Measurements from ENCODE around the gene ARL9. TPM values are rescaled to one million over a fixed set of nuclear protein-coding genes. Genes with fewer than 3 reads are reported as not detected.

Gene ARL9, protein sequence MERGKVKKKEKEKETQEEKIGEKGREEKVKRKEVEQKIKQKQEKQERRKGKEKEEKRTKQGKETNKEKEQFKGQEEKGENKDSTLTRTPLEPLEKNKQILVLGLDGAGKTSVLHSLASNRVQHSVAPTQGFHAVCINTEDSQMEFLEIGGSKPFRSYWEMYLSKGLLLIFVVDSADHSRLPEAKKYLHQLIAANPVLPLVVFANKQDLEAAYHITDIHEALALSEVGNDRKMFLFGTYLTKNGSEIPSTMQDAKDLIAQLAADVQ
- polyA plus RNA-seq (2013, experiment 1 of 2; ENCODE audit: insufficient read length): 0.81 TPM
- polyA plus RNA-seq (2013, experiment 2 of 2; ENCODE audit: insufficient read length): 1.1 TPM

DNA sequence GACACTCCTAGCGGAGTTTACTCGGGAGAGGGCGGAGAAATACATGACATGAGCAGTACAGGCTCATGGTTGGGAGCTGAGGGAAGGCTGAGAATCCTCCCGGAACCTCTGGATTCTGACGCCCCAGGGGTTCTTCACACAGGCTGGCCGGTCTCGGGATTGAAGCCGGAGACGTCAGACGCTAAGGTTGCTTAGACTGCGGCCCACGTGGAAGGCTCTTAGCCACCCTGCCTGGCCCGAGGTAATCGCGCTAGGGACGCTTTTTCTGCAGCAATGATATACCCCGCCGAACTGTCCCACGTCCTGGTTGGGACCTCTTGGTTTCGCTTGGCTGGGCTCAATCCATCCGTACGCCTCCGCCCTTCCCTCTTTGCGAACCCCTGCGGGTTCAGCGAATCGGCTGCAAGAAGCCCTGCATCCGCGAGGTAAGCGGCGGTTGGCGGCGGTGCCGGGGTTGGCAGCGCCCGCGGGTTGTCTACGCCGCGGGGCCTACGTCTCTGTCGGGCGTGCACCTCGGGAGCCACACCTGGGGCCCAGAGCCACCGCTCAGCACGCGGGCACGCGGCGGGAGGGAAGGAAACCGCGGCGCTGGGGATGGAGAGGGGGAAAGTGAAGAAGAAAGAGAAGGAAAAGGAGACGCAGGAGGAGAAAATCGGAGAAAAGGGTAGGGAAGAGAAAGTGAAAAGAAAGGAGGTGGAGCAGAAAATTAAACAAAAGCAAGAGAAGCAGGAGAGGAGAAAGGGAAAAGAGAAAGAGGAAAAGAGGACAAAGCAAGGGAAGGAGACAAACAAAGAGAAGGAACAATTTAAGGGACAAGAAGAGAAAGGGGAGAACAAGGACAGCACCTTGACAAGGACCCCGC is at the start of gene ARL9:
TSS of gene ARL9 (plus strand) at position 523 of the 862 bp plus-strand sequence. CDS start at position 595, 72 bp downstream.
- peak; percentile 49 for DNase-seq

DNA sequence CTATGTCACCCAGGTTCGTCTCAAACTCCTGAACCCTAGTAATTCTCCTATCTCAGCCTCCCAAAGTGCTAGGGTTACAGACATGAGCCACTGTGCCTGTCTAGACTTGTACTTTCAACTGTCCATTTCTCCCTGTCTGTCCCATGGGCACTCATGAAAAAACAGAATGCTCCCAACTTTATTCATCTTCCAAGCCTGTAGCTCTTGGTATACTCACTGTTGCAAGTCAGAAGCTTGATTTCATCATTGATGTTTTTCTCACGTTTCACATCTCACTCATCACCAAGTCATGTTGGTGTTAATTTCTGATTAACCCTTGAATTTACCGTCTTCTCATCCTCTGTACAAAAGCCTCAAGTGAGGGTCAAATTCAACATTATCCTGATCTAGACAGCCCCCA is 45.5 kb upstream of the ARL9 start:
- peak; percentile 35 for DNase-seq

DNA sequence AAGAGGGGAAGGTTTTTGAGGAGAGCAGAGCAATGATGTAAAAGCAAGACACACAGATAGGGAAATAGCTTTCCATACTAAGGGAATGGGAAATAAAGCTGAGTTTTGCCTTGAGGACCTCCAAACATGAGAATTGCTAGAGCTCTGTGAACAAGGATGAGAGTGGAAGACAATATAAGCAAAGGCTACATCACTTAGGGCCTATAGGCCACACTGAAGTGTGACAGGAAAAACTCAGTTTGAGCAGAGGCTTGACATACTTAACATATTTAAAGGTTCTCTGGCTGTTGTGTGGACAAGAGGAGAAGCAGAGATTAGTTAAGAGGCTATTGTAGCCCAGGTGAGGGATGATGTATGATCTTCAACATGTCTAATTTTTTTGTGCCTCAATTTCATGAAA is 43.4 kb upstream of the ARL9 start:
- DNase-seq: no peak

DNA sequence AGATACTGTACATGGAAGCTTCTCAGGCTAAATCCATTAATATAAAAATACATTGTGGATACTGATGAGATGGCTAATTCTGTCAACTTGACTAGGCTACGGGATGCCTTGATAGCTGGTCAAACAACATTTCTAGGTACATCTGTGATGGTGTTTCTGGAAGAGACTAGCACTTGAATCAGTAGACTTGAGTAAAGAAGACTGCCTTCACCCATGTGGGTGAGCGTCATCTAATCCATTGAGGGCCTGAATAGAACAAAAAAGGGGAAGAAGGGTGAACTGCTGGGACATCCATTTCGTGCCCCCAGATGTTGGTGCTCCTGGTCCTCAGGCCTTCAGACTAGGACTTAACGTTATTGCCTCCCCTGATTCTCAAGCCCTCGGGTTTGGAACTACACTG is 41.9 kb upstream of the ARL9 start:
- no peak for DNase-seq

DNA sequence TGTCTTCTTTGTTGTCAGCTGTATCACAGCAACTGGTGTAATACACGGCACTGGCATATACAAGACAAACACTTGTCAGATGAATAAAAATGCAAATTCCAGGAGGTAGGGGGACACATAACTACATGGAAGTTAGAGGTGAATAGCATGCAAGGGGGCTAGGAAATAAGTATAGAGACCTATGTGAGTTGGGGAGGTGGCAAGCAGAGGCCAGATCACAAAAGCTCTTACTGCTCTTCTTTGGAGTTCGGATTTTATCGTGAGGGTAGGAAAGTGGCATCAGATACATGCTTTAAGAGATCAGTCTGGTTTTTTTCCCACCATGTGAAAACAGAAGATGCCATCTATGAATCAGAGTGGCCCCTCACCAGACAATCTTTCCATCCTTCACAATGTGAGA is 41.0 kb upstream of the ARL9 start:
- DNase-seq: no peak

DNA sequence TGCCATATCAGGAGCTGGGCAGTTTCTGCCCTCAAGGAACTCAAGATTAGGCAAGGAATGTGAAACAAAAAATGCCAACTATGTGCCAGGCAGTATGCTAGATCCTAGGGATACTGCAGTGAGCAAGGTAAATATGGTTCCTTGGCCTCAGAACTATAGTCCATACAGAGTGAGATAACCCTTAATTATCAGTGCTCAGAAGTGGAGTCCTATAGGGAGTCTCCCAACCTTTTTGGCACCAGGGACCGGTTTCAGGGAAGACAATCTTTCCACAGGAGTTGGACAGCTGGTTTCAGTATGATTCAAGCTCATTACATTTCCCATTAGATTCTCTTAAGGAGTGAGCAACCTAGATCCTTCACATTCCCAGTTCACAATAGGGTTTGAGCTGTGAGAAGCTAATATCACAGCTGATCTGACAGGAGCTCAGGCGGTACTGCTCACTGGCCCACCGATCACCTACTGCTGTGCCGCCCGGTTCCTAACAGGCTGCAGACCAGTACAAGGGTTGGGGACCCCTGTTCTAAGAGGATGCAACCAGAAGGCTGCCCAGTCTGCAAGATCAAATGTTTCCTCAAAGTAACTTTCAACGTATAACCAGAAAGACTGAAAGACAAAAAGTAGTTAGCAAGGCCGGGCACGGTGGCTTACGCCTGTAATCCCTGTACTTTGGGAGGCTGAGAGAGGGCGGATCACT is 39.8 kb upstream of the ARL9 start:
- DNase-seq: peak; percentile 35

DNA sequence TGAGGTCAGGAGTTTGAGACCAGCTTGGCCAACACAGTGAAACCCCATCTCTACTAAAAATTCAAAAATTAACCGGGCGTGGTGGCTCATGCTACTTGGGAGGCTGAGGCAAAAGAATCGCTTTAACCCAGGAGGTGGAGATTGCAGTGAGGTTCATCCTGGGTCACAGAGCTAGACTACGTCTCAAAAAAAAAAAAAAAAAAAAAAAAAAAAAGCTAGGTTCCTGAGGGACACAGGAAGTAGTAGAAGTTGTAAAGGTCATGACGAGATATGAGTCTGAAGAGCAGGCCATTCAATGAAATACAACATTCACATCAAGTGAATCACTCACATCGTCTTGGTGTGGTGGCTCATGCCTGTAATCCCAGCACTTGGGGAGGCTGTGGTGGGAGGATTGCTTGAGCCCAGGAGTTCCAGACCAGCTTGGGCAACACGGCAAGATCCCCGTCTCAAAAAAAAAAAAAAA is 39.3 kb upstream of the ARL9 start:
- DNase-seq: peak; percentile 79

DNA sequence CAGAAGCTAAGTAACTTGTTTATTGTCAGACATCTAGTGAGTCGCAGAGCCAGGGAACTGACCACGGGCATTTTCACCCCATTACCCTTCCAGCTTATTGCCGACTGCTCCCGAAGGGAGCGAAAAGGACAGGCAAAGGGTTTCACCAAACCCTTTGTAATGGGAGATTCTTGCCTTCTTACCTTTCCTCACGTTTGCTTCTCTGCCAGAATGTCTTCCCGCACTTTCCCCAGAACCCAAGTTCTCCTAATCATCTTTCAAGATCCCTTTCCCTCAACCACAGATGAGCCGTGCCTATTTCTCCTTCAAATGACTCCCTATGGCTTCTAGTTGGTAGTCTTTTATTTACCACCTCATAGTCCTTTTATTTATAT is 38.7 kb upstream of the ARL9 start:
- no peak for DNase-seq

DNA sequence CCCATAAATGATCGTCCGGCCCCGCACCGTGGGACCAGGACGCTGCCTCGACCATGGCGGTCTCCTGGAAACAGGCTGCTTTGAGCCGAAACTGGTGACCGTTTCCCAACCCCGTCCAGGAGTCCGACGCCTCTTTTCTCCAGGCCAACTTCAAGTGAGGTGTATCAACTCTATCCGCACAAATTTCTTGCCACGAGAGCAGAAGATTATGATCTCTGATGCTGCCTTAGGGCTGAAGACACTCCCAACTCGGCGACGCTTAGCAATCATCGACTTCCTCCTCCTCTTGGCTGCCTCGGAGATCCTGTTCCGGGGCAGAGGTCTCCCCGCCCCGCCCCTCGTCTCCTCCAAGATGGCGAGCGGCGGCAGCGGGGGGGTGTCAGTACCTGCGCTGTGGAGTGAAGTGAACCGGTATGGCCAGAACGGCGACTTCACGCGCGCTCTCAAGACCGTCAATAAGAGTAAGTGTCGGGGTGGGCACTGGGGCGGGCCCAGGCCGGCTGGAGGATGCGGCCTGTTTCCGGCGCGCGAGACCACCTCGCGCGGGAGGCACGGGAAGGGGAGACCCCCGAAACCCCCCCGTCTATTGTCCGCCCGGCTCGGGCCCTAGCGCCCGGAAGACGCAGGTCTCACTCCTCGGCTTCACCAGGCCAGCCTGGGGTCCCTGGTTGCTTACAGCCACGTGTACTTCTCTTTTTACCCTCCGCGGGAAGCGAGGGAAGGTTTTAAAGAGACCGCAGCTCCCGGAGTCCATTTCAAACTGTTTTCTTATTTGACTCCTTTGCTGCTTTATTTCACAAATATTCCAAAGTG is 38.1 kb upstream of the ARL9 start, which contains the start of gene SRP72:
TSS of gene SRP72 (plus strand) at position 334 of the 813 bp plus-strand sequence. CDS start at position 353, 19 bp downstream.
- DNase-seq: peak; percentile 87

DNA sequence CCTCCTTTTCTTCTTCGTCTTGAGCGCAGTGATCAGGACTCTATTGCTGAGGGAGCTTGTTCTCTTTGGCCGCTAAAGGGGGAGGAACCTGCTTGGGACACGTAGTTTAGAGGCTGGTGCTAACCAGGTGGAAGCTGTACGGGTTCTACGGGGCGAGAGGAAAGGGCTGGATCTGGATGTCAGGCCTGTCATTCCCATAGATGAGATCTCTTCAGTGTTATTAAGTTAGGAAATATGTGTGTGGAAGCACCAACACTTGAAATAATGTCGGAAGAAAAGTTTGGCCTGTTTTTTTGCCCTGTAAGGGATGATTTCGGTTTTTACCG is 37.5 kb upstream of the ARL9 start:
- DNase-seq: peak; percentile 16

DNA sequence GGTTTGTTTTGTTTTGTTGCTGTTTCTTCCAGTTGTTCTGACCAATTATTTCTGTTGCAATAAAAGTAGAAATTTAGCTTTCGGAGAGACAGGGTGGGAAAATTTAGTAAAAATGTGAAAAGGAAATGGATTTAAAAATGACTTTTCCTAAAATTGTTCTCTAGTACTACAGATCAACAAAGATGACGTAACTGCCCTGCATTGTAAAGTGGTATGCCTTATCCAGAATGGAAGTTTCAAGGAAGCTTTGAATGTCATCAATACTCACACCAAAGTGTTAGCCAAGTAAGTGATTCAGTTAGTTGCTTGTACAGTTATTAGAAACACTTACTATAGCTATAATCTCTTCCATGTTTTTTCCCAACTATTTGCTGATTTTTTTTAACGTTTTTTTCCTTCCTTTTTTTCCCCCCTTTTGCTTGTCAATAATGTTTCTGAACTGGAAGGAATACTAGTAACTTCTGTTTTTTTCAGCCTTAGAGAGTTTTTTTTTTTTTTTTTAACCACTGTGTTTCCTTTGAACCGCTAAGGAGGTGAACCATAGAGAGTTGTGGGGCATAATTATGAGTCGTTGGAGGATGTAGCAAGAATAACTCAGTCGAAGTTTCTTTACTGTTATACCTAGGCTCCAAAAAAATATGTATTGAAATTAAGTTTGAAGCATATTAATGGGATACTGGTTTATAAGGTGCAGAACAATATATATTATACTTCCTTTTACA is 35.9 kb upstream of the ARL9 start:
- DNase-seq: no peak

DNA sequence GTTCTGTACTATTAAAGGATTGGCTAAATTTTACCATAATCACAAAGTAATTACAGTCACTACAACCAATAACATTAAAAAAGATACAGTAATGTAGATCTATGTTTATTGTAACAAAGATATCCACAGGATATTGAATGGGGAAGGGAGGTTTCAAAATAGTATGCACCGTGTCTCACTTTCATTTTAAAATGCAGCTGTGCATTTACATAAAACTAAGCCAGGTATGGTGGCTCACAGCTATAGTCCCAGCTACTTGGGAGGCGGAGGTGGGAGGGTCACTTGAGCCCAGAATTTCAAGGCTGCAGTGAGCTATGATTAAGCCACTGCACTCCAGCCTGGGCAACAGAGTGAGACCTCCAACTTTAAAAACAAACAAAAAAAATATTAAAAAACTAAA is 29.7 kb upstream of the ARL9 start:
- no peak for DNase-seq

DNA sequence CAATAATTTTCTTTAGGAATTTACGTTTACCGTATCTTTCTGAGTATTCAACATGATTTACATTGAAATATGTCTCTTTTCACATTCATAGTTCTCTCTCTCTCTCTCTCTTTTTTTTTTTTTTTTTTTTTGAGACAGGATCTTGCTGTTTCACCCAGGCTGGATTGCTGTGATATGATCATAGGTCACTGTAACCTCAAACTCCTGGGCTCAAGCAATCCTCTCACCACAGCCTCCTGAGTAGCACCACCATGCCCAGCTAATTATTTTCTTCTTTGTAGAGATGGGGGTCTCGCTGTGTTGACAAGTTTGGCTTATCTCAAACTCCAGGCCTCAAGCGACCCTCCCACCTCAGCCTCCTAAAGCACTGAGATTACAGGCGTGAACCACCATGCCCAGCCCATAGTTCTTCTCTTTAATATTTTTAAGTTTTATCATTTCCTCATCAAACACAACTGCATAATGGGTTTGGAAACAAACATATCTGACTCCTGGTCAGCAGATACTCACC is 28.3 kb upstream of the ARL9 start:
- no peak for DNase-seq

DNA sequence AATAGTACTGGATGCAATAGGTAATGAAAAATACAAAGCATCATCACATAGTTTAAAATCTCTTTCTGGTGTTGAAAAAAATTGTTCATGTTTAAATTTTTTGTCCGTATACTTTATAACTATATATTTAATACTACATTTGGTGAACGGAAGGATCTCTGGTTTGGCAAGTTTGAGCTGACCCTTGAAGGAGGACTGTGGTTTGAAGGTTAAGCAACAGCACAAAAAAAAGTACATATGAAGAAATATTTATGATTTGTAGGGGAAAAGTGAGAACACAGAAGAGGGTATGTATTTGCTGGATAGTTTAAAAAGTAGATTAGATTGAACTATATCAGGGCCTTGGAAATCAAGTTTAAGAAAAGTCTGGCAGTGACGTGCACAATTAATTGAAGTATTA is 24.9 kb upstream of the ARL9 start:
- DNase-seq: no peak

DNA sequence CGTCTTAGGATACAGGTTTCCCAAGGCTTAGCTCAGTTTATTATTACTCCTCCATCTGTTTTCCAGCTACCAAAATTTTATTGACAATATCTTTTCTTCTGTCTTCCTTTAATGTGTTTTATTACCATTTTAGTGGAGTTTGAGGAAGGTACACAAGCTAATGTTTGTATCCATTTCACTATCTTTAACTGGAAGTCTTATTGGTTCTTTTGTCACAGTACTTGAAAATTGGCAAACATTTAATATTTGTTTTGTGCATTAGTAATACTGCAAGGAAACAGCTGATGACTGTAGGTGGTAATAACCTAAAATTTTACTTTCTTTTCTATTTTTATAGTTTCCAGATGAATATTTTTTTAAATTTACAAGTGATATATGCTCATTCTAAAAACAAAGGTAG is 9.3 kb upstream of the ARL9 start:
- DNase-seq: no peak

DNA sequence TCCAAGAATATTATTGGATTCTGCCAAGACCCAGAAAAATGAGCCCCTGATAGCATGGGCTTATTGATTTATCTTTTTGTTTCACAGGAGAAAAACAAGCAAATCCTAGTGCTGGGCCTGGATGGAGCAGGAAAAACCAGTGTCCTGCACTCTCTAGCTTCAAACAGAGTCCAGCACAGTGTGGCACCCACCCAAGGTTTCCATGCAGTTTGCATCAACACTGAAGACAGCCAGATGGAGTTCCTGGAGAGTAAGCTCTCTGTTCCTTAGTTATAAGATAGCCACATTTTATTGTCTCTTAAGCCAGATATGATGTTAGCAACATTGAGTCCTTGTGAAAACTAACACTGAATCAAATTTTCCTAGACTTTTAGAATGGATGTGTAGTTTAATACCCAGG is 5.5 kb downstream of the ARL9 start:
- no peak for DNase-seq

DNA sequence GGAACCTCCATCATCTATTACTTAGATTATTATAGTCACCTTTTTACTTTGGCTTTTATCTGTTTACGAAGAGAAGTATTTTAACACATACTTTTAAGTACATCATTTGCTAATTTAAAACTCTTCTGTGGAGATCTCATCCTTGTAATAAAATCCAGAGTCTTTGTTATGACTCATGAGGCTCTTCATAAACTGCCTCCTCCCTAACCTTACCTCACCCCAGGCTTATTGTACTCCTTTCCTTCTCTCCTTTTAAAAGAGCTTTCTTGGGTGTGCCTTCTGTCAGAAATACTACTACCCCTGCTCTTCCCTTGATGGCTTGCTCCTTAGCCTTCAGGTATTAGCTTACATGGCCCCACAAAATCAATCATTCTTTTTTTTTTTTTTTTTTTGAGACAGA is 6.6 kb downstream of the ARL9 start:
- no peak for DNase-seq

DNA sequence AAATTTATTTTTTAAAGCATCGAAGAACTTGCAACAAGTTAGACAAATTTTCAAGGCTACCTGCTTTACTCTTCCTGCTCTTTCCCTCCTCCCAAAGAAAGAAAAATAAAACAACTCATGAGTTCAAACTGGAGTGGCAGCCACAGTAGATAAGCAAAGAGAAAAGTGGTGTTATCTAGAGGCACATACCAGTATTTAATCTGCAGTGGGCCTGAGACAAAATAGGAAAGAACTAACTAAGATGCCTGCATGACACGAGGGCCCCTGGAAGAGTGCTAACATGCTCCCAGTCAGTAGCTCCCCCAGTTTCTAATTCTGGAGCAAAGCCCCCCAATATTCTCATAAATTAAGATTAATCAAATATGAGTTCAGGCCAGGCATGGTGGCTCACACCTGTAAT is 7.9 kb downstream of the ARL9 start:
- DNase-seq: no peak

DNA sequence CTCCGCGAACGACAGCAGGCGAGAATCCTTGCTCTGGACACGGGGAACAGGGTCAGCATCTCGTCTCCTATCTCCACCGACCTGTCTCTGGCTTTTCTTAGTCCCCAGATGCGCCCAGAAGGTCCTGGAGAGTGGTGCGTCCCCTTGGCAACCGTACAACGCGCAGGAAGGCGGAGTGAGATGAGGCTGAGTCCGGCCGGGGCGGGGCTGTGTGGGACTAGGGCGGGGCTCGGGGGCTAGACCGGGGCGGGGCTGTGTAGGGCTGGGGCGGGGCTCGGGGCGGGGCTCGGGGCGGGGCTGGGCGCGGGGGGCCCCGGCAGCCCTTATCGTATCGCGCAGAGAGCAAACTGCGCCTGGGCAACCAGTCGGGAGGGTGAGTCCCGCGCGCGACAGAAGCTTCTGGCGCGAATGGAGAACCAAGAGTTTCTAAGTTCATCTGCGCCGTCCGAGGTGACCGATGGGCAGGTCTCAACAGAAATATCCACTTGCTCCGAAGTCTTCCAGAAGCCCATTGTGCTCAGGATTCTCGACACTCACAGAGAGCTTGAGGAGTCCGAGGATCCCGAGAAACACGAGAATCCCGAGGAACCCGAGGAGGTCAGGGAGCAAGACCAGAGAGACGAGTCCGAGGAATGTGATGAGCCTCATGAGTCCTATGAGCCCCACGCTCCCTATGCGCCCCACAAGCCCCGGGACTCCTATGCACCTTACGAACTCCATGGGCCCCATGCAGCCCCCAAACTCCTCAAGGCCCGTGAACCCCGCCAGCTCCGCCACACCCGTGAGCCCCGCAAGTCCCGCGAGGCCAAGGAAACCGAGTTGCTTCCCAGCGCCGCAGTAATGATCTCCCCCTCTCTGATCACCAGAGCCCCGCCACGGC is 24.9 kb downstream of the ARL9 start:
- DNase-seq: peak; percentile 81

DNA sequence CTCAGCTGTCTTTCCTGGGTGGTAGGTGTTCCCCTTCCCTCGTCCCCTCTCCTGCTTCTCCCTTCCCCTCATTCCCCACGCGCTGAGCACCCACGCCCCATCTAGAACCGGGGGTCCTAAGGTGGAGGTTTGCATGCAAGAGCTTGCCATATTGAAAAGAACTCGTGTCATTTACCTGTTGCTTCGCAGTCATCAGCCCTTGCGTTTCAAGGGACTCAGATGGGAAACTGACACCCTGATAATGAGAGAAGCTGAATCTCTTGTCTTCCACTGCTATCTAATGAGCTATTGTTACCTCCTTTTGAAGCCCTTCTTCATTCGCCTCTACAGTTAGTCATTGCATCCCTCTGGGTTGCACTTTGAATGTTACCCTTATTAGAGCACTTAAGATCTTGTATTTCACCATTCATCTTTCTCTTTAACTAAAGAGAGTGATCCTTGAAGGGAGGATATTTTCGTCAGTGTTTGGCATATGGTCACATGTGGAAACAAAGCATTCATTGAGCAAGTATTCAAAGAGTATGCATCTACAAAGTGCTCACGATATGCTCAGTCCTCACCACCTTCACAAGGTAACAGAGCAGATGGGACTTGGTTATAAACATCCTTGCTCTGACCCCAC is 25.7 kb downstream of the ARL9 start:
- DNase-seq: no peak
